Measurements from ENCODE around the gene PAK5. TPM values are rescaled to one million over a fixed set of nuclear protein-coding genes. Genes with fewer than 3 reads are reported as not detected.

Gene PAK5
- total RNA-seq, 1 donor from 2014 or later, result not detected

DNA sequence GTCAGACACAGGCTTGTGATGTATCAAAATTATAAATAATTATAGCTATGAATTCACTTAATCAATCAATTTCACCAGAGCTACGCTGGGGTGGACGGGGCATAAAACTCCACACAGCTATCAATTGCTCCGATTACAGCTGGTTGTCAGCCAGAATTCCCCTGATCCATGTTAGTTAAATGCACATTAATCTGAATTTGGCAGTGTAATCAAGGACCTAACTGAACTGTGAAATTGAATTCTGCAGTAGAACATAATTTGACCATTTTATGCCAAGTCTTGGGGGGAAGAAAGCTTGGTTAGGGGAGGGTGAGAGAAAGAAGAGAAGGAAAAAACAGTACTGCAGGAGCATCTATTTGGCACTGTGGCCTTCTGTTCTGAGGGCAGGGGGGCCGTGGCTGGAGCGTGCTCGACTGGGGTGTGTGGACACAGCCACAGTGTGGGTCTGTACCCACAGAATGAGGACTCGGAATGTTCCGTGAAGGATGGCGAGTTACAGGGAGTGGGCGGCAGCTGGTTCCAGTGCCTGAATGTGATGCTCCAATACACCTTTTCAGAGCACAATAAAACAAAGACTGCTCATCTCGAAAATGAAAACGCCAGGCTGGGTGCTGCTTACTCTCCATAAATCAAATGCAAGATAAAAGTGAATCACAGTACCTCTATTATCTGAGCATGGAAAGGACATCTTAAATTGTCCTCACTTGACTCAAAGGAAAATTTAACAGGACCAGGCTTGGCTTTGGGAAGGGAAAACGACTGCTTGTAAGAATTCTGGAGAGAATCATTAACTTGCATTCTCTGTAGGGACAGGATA lies 265.3 kb downstream of the PAK5 start:
- no peak for DNase-seq
- Histone ChIP-seq H3K27me3 (ENCODE audit: low read depth) (peaks cover 92% of the 10 kb centered on the region), H3K9me3 (replicated peaks) (no peaks in the 10 kb centered on the region), H3K4me1 (no peaks in the 10 kb centered on the region), H3K27ac (replicated peaks) (no peak overlapping the region), H3K36me3 (no peaks in the 10 kb centered on the region), H3K4me3 (no peak overlapping the region)
- TF ChIP-seq, protein P1, sequence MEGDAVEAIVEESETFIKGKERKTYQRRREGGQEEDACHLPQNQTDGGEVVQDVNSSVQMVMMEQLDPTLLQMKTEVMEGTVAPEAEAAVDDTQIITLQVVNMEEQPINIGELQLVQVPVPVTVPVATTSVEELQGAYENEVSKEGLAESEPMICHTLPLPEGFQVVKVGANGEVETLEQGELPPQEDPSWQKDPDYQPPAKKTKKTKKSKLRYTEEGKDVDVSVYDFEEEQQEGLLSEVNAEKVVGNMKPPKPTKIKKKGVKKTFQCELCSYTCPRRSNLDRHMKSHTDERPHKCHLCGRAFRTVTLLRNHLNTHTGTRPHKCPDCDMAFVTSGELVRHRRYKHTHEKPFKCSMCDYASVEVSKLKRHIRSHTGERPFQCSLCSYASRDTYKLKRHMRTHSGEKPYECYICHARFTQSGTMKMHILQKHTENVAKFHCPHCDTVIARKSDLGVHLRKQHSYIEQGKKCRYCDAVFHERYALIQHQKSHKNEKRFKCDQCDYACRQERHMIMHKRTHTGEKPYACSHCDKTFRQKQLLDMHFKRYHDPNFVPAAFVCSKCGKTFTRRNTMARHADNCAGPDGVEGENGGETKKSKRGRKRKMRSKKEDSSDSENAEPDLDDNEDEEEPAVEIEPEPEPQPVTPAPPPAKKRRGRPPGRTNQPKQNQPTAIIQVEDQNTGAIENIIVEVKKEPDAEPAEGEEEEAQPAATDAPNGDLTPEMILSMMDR (IDR thresholded peaks at IDR 0.05; ENCODE audit: borderline replicate concordance), result no peak
- intact Hi-C loops (cut with micrococcal nuclease), result no loop called here

DNA sequence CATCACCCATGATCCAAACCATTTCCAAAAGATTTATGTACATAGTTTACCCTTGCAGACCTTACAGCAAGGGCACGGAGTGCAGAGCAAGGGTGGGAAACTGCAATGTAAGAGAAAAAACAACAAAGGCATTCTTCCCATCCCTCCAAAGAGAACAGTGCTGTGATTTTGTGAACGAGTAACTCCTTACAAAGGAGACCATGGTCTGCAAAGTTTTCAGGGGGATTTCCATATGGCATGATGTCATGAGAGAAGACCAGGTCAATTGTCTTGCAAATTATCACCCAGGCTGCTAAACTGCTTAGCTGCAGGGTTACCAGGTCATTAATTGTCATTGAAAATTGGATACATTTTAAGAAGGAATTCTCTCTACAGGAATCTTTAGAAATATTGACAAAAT lies 266.2 kb downstream of the PAK5 start:
- Histone ChIP-seq H3K27me3 (ENCODE audit: low read depth) (peaks cover 94% of the 10 kb centered on the region), H3K9me3 (replicated peaks) (no peaks in the 10 kb centered on the region), H3K4me3 (no peak overlapping the region), H3K27ac (replicated peaks) (no peak overlapping the region), H3K36me3 (no peaks in the 10 kb centered on the region), H3K4me1 (no peaks in the 10 kb centered on the region)
- DNase-seq, result no peak
- intact Hi-C loops (cut with micrococcal nuclease), result no loop called here
- TF ChIP-seq, protein P1 (IDR thresholded peaks at IDR 0.05; ENCODE audit: borderline replicate concordance), result no peak

DNA sequence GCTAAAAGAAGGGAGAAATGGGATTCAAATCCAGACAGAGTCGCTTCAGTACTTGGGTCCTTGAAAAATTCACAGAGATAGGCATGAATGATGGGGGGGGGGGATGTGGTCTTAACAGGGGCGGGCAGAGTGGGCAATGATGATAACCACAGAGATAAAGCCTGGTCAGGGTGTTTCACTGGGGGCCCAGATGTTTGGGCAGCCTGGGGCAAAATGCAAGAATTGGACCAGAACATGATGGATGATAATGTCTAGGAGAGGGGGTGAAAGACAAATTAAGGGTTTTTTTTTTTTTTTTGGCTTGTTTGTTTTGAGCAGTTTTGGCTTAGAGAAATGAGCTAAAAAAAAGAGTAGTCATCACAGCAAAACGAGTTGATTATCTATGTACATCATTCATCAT lies 267.1 kb downstream of the PAK5 start:
- no peaks in the 10 kb centered on the region for H3K36me3 ChIP-seq
- intact Hi-C loops (cut with micrococcal nuclease), result no loop called here
- no peaks in the 10 kb centered on the region for H3K4me1 ChIP-seq
- no peak overlapping the region for H3K27ac ChIP-seq (replicated peaks)
- TF ChIP-seq, protein P1 (IDR thresholded peaks at IDR 0.05; ENCODE audit: borderline replicate concordance), result no peak
- no peak for DNase-seq
- H3K4me3 ChIP-seq, result no peak overlapping the region
- no peaks in the 10 kb centered on the region for H3K9me3 ChIP-seq (replicated peaks)
- peaks cover 96% of the 10 kb centered on the region for H3K27me3 ChIP-seq (ENCODE audit: low read depth)

DNA sequence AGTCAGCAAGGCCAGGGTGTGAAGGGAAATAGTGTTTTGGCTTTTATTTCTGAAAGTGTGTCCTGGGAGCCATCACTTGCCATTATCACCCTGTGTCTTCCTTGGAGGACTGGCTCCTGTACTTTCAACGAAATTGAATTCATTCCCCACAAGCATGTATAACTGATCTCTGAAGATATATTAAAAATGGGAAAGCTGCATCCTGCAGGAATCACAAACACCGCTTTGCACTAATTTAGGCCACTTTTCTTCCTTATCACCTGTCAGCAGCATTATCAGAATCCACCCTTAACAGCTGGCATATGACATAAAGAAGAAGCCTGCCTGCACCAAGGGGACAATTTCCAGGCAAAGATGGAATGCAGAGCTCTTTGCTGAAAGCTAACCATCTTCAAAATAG lies 268.3 kb downstream of the PAK5 start:
- TF ChIP-seq, protein P1 (IDR thresholded peaks at IDR 0.05; ENCODE audit: borderline replicate concordance), result no peak
- DNase-seq, result no peak
- Histone ChIP-seq H3K27ac (replicated peaks) (no peak overlapping the region), H3K36me3 (no peaks in the 10 kb centered on the region), H3K4me1 (no peaks in the 10 kb centered on the region), H3K9me3 (replicated peaks) (no peaks in the 10 kb centered on the region), H3K27me3 (ENCODE audit: low read depth) (peaks cover 96% of the 10 kb centered on the region), H3K4me3 (no peak overlapping the region)
- intact Hi-C loops (cut with micrococcal nuclease), result no loop called here

DNA sequence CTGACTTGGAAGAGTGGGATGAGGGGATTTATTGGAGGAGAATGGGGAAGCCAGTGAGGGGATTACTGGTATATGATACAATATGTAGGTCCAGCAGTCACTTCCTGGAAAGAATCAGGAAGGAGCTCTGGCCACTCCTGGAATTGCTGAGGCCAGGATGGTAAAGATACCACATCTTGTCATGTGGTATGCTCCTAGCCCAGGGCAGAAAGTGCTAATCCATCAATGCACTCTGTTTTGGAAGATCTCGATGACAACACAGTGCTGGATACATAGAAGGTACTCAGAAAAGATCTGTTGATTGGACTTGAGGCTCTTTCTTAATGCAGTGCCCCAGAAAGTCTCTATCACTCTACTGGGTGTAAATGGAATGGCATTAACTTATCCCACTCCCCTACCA lies 271.9 kb downstream of the PAK5 start:
- peaks cover 72% of the 10 kb centered on the region for H3K27me3 ChIP-seq (ENCODE audit: low read depth)
- intact Hi-C loops (cut with micrococcal nuclease), result no loop called here
- H3K9me3 ChIP-seq (replicated peaks), result no peaks in the 10 kb centered on the region
- no peaks in the 10 kb centered on the region for H3K4me1 ChIP-seq
- no peak overlapping the region for H3K27ac ChIP-seq (replicated peaks)
- no peak overlapping the region for H3K4me3 ChIP-seq
- H3K36me3 ChIP-seq, result no peaks in the 10 kb centered on the region
- no peak for DNase-seq
- TF ChIP-seq, protein P1 (IDR thresholded peaks at IDR 0.05; ENCODE audit: borderline replicate concordance), result no peak
